ENCODE results near the gene NDST1.

Gene NDST1

DNA sequence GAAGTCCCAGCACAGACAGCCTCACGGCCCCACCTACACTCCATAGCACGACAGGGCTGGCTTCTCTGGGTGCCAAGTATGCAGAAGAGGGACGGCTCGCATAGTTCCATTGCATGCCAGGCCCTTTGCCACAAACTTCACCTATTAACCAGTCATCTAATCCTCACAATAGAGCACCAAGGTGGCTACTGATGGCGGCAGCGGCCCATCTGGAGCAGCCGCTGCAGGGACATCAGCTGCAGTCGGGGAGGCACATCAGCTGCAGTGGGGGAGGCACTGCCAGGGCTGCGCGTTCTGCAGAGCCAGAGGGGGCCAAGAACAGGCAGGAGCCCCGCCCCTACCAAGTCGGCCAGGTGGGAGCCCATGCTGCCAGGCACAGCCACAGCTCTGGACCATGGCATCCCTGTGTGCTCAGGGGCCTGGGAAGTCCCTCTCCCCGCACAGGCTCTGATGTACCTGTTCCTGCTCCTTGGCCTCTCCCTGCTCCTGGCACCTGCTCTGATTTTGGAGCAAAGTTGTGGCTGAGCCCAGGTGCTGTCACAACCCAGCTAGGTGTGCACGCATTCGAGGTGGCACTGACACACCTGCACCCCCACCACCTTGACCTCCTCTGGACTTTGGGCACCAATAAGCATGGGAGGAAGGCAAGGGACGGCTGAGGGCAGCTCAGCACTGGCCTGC lies 71.0 kb downstream of the NDST1 start:
- TF ChIP-seq GATA3 (IDR thresholded peaks at IDR 0.05; ENCODE audit: low read depth, low read length) (no peak), GATA2 (IDR thresholded peaks at IDR 0.05; ENCODE audit: low read depth, low read length) (no peak)

DNA sequence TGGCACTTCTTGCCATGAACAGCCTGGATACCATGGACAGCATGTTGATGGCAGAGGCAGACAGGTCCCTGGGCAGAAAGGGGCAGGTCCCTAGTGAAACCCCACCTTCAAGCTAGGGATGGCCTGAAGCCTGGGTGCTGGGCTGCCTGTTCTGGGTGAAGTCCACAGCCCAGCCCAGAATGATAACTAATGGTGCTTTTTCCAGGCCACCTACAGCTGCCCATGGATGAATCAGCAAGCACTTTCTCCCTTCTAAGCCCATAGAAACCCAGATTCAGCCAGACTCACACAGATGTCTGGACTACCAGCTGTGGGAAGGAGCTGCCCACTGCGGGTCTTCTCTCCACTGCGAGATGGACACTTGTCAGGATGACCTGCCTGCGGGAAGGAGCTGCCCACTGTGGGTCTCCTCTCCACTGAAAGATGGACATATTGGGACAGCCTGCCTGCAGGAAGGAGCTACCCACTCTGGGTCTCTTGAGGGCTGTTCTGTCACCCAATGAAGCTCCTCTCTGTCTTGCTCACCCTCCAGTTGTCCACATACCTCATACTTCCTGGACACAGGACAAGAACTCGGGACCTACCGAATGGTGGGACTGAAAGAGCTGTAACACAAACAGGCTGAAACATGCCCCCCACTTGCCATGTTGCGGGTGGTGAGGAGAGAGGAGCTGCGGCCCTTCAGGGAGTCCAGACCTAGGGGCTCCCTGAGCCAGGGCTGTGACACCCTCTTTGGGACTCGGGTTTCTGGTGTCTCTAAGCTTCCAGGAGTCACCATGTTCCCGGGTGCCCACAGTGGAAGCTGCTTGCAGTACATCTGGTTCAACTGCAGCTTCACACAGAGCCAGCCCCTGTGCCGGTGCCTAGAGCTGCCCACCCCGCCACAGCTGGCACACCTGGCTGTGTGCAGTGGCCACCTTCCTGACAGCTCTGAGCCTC lies 71.8 kb downstream of the NDST1 start:
- TF ChIP-seq GATA2 (IDR thresholded peaks at IDR 0.05; ENCODE audit: low read depth, low read length) (no peak), GATA3 (IDR thresholded peaks at IDR 0.05; ENCODE audit: low read depth, low read length) (no peak)

DNA sequence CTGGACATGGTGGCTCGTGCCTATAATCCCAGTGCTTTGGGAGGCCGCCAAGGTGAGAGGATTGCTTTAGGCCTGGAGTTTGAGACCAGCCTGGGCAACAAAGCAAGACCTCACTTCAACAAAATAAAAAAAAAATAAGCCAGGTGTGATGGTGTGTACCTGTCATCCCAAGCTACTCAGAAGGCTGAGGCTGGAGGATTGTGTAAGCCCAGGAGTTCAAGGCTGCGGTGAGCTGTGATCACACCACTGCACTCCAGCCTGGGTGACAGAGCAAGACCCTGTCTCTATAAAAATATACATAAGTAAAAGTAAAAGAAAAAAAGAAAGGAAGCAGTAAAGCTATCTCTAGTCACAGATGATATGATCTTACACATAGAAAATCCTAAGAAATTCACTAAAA lies 73.0 kb downstream of the NDST1 start:
- TF ChIP-seq GATA3 (IDR thresholded peaks at IDR 0.05; ENCODE audit: low read depth, low read length) (no peak), GATA2 (IDR thresholded peaks at IDR 0.05; ENCODE audit: low read depth, low read length) (no peak)

DNA sequence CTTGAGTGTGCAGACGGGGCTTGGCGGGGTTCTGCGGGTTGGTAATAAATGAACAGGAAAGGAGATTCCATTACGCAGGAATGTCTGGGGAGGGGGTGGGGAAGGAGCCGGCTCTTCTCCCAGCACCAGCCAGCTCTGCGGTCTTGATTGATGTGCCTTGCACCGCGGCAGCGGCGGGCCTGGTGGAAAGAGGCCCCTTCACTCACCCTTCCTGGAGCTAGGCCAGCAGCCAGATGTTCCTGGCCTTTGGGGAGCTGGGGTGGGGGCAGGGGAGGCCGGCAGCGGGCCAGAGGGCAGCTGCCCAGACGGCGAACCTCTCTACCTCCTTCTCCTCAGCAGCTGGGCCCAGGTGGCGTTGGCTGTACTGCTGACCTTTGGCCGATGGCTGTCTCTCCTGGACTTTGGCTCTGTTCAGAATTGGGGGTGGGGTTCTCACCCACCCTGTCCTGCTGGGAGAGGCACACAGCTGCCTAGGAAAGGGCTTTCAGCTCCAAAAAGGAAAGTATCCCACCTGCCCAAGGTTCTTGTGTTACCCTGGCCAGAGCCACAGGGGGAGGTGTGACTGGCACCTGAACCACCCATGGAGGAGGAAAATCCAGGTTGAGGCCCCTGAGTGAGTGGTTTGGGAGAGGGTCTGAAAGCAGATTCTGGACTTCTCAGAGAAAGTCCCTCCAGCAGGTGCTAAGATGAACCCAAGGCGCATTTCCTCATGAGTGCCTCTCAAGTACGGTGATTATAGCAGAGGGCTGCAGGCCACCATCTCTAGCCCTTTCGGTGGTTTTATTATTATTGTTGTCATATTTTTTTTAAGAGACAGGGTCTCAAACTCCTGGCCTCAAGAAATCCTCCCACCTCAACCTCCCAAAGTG lies 74.5 kb downstream of the NDST1 start:
- TF ChIP-seq GATA3 (IDR thresholded peaks at IDR 0.05; ENCODE audit: low read depth, low read length) (no peak), GATA2 (IDR thresholded peaks at IDR 0.05; ENCODE audit: low read depth, low read length) (no peak)

DNA sequence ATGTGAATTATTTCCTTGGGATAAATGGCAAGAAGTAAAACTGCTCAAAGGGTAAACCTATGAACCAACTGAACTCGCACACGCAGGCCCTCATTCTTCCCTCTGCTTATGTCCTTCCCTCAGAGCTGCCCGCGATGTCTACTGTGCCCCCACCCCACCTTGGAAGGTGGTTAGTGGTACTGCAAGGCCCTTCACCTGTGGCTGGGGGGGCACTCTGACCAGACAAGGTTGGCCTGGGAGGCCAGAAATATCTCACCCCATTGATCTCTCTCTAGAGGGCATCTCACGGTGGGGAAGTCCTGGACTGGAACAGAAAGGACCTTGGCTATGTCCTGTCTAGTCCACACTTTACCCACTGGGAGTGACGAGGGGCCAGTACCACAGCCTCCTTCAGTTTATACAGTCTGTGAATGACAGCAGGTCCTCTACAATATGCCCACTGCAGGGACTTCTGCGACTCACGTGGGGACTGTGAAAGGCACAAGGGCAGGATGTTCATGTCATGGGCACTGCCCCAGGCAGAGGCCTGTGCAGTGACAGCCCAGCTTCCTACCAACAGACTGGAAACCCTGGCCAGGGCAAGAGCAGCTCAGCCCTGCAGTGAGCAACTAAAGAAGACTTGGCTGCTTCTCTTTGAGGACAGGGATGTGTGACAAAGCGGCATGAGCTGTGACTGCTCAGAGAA lies 75.8 kb downstream of the NDST1 start:
- no peak for TF ChIP-seq GATA2 (IDR thresholded peaks at IDR 0.05; ENCODE audit: low read depth, low read length)
- TF ChIP-seq GATA3 (IDR thresholded peaks at IDR 0.05; ENCODE audit: low read depth, low read length): no peak

DNA sequence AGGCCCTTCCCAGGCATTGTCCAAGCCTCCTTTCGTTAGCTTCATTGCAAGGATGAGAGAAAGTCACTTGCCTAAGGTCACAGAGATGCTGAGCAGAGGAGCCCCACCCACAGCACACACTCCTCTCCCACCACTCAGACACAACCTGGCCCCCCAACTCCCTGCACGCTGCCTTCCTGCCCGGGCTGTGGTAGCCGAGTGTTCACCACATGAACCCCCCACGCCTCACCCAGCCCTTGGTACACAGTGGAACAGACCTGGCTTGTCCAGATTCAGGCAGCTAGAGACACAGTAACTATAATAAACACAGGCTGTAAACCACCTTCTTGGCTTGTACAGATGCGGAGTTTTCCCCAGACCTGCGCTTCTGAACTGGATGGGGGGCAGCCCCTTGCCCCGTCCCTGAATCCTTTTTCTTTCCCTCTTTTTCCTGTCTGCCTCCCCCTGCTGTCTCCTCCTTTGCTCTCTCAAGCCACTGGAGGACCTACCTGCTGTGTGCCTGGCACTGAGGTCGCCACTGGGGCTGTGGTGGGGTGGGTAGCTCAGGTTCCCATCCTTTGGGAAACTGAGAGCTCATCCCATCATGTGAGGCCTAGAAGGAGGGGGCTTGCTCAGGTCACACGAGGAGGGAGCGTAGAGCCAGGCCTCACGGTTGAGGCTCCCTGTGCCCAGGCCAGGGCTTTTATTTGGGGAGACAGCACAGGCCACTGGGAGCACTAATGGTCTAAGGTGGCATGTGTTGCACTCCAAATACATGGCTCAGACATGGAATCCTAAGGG lies 76.8 kb downstream of the NDST1 start:
- TF ChIP-seq GATA3 (IDR thresholded peaks at IDR 0.05; ENCODE audit: low read depth, low read length) (no peak), GATA2 (IDR thresholded peaks at IDR 0.05; ENCODE audit: low read depth, low read length) (no peak)

DNA sequence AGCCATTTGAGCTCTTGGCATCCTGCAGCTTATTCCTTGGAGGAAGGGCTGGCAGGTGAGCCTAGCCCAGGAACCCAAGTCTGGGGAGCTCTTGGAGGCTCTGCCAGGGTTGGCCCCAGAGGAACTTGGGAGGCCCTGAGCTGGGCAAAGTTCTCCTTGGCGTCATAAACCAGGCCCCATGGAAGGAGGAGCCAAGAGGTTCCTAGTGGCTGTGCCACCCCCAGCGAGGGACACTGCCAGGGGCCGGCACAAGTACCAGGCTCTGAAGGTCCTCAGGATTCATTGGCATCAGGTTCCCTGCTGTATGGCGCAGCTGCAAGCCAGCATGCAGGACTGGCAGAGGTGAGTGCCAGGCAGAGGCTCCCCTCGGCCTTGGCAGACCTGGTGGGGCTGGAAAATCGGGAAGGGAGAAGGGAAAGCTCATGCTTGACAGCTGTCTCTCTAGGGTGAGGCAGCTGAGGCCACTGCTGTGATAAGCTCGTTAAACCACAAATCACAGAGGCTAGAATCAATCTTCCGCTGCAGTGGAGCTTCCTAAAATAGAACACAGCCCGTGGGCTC lies 77.9 kb downstream of the NDST1 start:
- TF ChIP-seq GATA2 (IDR thresholded peaks at IDR 0.05; ENCODE audit: low read depth, low read length) (no peak), GATA3 (IDR thresholded peaks at IDR 0.05; ENCODE audit: low read depth, low read length) (no peak)

DNA sequence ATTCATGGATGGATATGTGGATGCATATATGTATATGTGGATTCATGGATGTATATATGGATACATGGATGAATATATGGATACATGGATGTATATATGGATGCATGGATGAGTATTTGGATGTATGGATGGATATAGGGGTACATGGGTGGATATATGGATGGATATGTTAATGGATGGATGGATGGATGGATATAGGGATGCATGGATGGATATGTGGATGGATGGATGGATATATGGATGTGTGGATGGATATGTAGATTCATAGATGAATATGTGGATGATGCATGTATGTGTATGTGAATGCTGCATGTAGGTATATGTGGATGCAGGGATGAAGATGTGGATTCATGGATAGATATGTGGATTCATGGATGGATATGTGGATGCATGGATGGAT lies 79.1 kb downstream of the NDST1 start:
- no peak for TF ChIP-seq GATA2 (IDR thresholded peaks at IDR 0.05; ENCODE audit: low read depth, low read length)
- TF ChIP-seq GATA3 (IDR thresholded peaks at IDR 0.05; ENCODE audit: low read depth, low read length): no peak

DNA sequence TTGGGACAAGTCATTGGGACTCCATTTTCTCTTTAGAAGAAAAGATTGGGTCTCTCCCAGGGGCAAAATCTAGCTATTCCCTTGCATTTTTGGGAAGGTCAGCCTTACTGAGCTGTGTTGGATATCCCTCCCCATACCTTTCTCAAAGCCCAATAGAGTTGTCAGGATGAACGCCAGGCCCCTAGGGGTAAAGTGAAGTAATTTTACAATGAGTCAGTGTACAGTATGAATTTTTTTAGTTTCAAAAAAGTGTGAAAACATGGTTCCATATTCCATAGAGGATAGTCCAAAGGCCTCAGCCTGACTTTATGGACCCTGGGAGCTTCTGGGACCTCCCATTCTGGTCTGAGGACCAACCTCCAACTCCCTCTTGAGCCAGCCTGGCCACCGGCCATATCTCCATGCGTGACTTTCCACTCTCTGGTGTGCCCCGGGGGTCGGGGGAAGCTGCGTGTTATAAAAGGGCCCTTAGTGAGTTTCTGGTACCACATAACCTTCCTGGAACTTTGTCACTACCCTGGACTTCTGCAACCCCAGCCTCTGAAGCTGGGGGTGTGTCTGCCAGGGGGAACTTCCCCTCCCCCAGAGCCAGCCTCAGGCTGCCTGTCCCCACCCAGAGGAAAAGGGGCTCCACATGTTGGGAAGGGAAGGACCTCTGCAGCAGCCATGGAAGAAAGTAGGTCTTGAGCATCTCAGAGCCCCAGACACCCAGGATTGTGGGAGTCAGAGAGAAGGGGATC lies 80.1 kb downstream of the NDST1 start:
- TF ChIP-seq GATA3 (IDR thresholded peaks at IDR 0.05; ENCODE audit: low read depth, low read length) (no peak), GATA2 (IDR thresholded peaks at IDR 0.05; ENCODE audit: low read depth, low read length) (no peak)

DNA sequence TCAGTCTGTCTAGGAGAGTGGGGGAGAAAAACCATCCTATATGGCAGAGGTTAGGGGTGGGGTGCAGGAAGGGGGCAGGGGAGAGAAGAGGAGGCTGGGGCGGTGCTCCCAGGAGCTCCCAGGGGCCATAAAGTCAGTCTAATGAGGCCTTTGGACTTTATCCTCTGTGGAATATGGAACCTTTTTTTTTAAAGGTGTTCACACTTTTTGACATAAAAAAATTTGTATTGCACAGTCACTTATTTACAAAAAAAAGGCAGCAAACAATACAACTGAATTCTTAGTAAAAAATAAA lies 80.6 kb downstream of the NDST1 start:
- TF ChIP-seq GATA2 (IDR thresholded peaks at IDR 0.05; ENCODE audit: low read depth, low read length): no peak
- no peak for TF ChIP-seq GATA3 (IDR thresholded peaks at IDR 0.05; ENCODE audit: low read depth, low read length)

DNA sequence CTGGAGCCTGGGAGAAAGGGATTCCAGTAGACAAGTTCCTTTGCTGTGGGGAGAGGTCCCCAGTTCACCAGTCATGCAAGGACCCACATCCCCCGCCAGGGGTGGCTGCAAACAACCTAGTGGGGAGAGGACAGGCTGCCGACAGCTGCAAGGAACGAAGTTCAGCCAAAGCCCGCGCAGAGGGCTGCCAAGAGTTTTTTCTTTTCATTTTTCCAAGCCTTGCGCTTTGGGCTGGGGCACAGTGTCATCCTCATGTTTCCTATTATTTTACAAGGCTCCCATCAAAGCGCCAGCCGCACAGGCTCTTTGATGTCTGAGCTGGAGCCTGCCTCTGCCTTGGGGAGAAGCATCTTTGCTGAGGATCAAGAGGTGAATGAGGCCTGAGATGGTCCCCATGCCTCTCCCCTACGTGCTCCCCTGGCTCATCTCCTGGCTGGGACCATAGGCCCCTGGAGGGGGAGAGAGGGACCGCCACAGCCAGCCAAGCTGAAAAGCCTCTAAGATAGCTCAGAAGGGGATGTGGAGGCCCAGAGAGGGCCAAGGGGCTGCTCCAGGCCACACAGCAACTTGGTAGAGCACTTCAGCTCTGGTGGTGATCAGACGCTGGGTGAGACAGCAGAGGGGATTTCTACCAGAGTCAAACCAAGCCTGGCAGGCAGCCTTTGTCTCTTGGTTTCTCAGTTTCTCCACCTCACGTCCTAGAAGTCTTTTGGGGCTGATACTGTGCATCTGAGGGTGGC lies 82.1 kb downstream of the NDST1 start:
- no peak for TF ChIP-seq GATA3 (IDR thresholded peaks at IDR 0.05; ENCODE audit: low read depth, low read length)
- TF ChIP-seq GATA2 (IDR thresholded peaks at IDR 0.05; ENCODE audit: low read depth, low read length): no peak

All from SH-SY5Y (cell line).